Measurements from ENCODE around the gene ANKDD1A.

ANKDD1A gene

DNA sequence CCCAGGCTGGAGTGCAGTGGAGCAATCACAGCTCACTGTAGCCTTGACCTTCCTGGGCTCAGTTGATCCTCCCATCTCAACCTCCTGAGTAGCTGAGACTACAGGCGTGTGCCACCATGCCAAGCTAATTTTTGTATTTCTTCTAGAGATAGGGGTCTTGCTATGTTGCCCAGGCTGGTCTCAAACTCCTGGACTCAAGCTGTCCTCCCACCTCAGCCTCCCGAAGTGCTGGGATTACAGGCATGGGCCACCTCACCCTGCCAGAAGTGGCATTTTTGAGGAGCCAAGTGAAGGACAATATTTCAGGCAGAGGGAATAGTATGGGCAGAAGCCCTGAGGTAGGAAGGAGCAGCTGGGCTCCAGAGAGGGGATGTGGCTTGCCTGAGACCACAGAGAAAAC is 4.7 kb downstream of the ANKDD1A start:
- H3K9me3 ChIP-seq (ENCODE audit: control insufficient read depth, insufficient read depth, low read depth, low read length) = no peaks in the 10 kb centered on the region
- ChIA-PET CTCF (no interaction called here), POLR2A (no interaction called here)
- H3K4me1 ChIP-seq (ENCODE audit: control insufficient read depth, insufficient read depth, low read length) = no peaks in the 10 kb centered on the region
- H3K4me3 ChIP-seq (ENCODE audit: low read depth, low read length) = no peak overlapping the region
- H3K36me3 ChIP-seq (ENCODE audit: control insufficient read depth in 2 of 2, insufficient read depth in 1 of 2, low read length in 2 of 2) = no peaks in the 10 kb centered on the region
- no peak overlapping the region for H3K27ac ChIP-seq (ENCODE audit: extremely low read depth, low read depth, low read length)
- TF ChIP-seq ZNF610 (tag by site-specific recombination; IDR thresholded peaks at IDR 0.05; ENCODE audit: borderline replicate concordance) (no peak), ZNF670 (tag by site-specific recombination; IDR thresholded peaks at IDR 0.05; ENCODE audit: low read depth) (no peak), ZNF654 (tag by site-specific recombination; IDR thresholded peaks at IDR 0.05; ENCODE audit: low read depth) (no peak), ZBTB20 (tag by site-specific recombination; IDR thresholded peaks at IDR 0.05) (no peak), ZNF791 (tag by site-specific recombination; IDR thresholded peaks at IDR 0.05) (no peak), ZNF426 (tag by site-specific recombination; IDR thresholded peaks at IDR 0.05) (no peak), ZNF274 (IDR thresholded peaks at IDR 0.05; ENCODE audit: low read length) (no peak), ZNF274 (tag by site-specific recombination; IDR thresholded peaks at IDR 0.05; ENCODE audit: borderline replicate concordance) (no peak), ZNF121 (tag by site-specific recombination; IDR thresholded peaks at IDR 0.05) (0 out of 2 replicates have a peak, but pooled peaks have one; percentile 25)

DNA sequence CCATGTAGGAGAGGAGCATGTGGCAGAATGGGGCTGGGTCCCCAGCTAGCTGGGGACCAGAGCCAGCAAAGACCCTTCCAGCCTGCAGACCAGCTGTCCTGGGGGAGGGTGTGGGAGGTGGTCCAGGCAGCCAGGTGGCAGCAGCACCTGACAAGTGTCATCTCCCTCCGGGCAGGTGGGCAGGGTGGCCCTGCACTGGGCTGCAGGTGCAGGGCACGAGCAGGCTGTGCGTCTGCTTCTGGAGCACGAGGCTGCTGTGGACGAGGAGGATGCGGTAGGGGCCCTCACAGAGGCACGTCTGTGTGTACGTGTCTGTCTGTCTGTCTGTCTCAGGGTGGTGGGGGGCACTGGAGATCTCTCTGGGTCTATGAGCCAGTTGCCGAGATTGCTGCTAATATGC is 5.5 kb downstream of the ANKDD1A start:
- ChIA-PET CTCF (no interaction called here), POLR2A (no interaction called here)
- Histone ChIP-seq H3K4me1 (ENCODE audit: control insufficient read depth, insufficient read depth, low read length) (no peaks in the 10 kb centered on the region), H3K4me3 (ENCODE audit: low read depth, low read length) (no peak overlapping the region), H3K9me3 (ENCODE audit: control insufficient read depth, insufficient read depth, low read depth, low read length) (no peaks in the 10 kb centered on the region), H3K36me3 (ENCODE audit: control insufficient read depth in 2 of 2, insufficient read depth in 1 of 2, low read length in 2 of 2) (no peaks in the 10 kb centered on the region), H3K27ac (ENCODE audit: extremely low read depth, low read depth, low read length) (no peak overlapping the region)
- TF ChIP-seq ZNF514 (tag by site-specific recombination; IDR thresholded peaks at IDR 0.05) (no peak), ZNF416 (tag by site-specific recombination; IDR thresholded peaks at IDR 0.05) (no peak), ZNF660 (tag by site-specific recombination; IDR thresholded peaks at IDR 0.05) (no peak), ZNF169 (tag by site-specific recombination; IDR thresholded peaks at IDR 0.05) (no peak)
- TF ChIP-seq, protein P1, sequence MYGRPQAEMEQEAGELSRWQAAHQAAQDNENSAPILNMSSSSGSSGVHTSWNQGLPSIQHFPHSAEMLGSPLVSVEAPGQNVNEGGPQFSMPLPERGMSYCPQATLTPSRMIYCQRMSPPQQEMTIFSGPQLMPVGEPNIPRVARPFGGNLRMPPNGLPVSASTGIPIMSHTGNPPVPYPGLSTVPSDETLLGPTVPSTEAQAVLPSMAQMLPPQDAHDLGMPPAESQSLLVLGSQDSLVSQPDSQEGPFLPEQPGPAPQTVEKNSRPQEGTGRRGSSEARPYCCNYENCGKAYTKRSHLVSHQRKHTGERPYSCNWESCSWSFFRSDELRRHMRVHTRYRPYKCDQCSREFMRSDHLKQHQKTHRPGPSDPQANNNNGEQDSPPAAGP (tag by site-specific recombination; IDR thresholded peaks at IDR 0.05) = no peak
- TF ChIP-seq, protein P2, sequence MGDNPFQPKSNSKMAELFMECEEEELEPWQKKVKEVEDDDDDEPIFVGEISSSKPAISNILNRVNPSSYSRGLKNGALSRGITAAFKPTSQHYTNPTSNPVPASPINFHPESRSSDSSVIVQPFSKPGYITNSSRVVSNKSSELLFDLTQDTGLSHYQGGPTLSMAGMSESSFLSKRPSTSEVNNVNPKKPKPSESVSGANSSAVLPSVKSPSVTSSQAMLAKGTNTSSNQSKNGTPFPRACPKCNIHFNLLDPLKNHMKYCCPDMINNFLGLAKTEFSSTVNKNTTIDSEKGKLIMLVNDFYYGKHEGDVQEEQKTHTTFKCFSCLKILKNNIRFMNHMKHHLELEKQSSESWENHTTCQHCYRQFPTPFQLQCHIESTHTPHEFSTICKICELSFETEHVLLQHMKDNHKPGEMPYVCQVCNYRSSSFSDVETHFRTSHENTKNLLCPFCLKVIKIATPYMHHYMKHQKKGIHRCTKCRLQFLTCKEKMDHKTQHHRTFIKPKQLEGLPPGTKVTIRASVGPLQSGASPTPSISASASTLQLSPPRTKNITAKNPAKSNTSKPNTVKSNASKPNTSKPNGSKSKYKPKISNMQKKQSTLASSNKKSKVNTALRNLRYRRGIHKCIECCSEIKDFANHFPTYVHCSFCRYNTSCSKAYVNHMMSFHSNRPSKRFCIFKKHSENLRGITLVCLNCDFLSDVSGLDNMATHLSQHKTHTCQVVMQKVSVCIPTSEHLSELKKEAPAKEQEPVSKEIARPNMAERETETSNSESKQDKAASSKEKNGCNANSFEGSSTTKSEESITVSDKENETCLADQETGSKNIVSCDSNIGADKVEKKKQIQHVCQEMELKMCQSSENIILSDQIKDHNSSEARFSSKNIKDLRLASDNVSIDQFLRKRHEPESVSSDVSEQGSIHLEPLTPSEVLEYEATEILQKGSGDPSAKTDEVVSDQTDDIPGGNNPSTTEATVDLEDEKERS (tag by site-specific recombination; IDR thresholded peaks at IDR 0.05) = no peak
- TF ChIP-seq, protein P3, sequence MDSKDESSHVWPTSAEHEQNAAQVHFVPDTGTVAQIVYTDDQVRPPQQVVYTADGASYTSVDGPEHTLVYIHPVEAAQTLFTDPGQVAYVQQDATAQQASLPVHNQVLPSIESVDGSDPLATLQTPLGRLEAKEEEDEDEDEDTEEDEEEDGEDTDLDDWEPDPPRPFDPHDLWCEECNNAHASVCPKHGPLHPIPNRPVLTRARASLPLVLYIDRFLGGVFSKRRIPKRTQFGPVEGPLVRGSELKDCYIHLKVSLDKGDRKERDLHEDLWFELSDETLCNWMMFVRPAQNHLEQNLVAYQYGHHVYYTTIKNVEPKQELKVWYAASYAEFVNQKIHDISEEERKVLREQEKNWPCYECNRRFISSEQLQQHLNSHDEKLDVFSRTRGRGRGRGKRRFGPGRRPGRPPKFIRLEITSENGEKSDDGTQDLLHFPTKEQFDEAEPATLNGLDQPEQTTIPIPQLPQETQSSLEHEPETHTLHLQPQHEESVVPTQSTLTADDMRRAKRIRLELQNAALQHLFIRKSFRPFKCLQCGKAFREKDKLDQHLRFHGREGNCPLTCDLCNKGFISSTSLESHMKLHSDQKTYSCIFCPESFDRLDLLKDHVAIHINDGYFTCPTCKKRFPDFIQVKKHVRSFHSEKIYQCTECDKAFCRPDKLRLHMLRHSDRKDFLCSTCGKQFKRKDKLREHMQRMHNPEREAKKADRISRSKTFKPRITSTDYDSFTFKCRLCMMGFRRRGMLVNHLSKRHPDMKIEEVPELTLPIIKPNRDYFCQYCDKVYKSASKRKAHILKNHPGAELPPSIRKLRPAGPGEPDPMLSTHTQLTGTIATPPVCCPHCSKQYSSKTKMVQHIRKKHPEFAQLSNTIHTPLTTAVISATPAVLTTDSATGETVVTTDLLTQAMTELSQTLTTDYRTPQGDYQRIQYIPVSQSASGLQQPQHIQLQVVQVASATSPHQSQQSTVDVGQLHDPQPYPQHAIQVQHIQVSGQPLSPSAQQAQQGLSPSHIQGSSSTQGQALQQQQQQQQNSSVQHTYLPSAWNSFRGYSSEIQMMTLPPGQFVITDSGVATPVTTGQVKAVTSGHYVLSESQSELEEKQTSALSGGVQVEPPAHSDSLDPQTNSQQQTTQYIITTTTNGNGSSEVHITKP (tag by site-specific recombination; IDR thresholded peaks at IDR 0.05) = no peak

Measured in HEK293 (cell line).